GM13977 (cell line): ENCODE results near the gene PTPRG.

ENCODE experiments used
- DNase-seq: peaks from one replicate; pipeline ENCODE4 v3.0.0; 2012; ENCODE audit warnings: low spot score
- CTCF ChIP-seq: IDR thresholded peaks from 2 replicates; pipeline ENCODE4 v1.5.1; 2012; ENCODE audit warnings: mild to moderate bottlenecking, control low read depth; ENCODE audit not compliant: insufficient read depth; ENCODE audit errors: extremely low read depth, missing control alignments
- in situ Hi-C: fragments of 300-500 bp; cut with MboI; formaldehyde crosslinking; loops from one replicate; pipeline ENCODE4 v1.12.0; 2022; ENCODE audit warnings: low sequenced_read_pairs, low pct_unique_long_range_greater_than_20kb, mixed read lengths, inconsistent platforms; ENCODE audit not compliant: unreplicated experiment

PTPRG gene

GRCh38 chr3:62260655-62261054, 699.3 kb downstream of the PTPRG start:
- TF ChIP-seq CTCF: no peak
- no peak for DNase-seq
- in situ Hi-C loops: no loop called here

GRCh38 chr3:62261121-62261520, 699.8 kb downstream of the PTPRG start:
- DNase-seq: no peak
- in situ Hi-C loops: no loop called here
- no peak for TF ChIP-seq CTCF

GRCh38 chr3:62261736-62262135, 700.4 kb downstream of the PTPRG start:
- in situ Hi-C loops: no loop called here
- no peak for DNase-seq
- no peak for TF ChIP-seq CTCF

- no peak for TF ChIP-seq CTCF
- in situ Hi-C loops: no loop called here
- DNase-seq: no peak
Observed at GRCh38 chr3:62265528-62265927, 704.2 kb downstream of the PTPRG start.

GRCh38 chr3:62266668-62267283, 705.4 kb downstream of the PTPRG start:
- no peak for TF ChIP-seq CTCF
- DNase-seq: no peak
- in situ Hi-C loops: no loop called here

GRCh38 chr3:62276658-62277180, 715.3 kb downstream of the PTPRG start:
- in situ Hi-C loops: no loop called here
- no peak for DNase-seq
- TF ChIP-seq CTCF: no peak
